OCI-LY7 (cell line): ENCODE measurements around the gene CEP112.

Source experiments
- EZH2phosphoT487 ChIP-seq: fragments of 200-600 bp; sonication (generic); IDR thresholded peaks from 2 replicates; pipeline ENCODE4 v1.6.1; 2018; ENCODE audit warnings: low read depth, borderline replicate concordance, mild to moderate bottlenecking, mixed run types, antibody characterized with exemption, low read length, moderate library complexity, mixed read lengths
- TF ChIP-seq, protein P1 (sequence below): fragments of 200-600 bp; sonication (generic); conservative IDR thresholded peaks from 2 replicates; pipeline ENCODE4 v1.5.1; 2014; ENCODE audit warnings: mild to moderate bottlenecking, antibody characterized with exemption, low read length, moderate library complexity, mixed read lengths

DNA sequence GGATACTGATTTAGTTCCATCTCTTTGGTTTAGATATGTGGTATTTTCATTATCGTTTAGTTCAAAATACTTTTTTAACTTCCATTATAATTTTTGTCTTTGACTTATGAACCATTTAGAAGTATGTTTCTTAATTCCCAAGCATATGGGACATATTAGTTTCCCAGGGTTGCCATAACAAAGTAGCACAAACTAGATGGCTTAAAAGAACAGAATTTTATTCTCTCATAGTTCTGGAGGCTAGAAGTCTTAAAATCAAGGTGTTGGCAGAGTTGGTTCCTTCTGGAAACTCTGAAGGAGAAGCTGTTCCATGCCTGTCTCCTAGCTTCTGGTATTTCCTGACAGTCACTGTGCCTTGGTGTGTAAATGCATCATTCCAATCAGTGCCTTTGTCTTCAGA, 339.0 kb downstream of the CEP112 start:
- TF ChIP-seq, protein P1, sequence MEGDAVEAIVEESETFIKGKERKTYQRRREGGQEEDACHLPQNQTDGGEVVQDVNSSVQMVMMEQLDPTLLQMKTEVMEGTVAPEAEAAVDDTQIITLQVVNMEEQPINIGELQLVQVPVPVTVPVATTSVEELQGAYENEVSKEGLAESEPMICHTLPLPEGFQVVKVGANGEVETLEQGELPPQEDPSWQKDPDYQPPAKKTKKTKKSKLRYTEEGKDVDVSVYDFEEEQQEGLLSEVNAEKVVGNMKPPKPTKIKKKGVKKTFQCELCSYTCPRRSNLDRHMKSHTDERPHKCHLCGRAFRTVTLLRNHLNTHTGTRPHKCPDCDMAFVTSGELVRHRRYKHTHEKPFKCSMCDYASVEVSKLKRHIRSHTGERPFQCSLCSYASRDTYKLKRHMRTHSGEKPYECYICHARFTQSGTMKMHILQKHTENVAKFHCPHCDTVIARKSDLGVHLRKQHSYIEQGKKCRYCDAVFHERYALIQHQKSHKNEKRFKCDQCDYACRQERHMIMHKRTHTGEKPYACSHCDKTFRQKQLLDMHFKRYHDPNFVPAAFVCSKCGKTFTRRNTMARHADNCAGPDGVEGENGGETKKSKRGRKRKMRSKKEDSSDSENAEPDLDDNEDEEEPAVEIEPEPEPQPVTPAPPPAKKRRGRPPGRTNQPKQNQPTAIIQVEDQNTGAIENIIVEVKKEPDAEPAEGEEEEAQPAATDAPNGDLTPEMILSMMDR, result no peak
- TF ChIP-seq EZH2phosphoT487, result no peak
